Neural cell (in vitro differentiated cells): ENCODE results near the gene ZNF121.

Experiments used
- EP300 ChIP-seq: fragments of 450-650 bp; conservative IDR thresholded peaks from 2 replicates; pipeline ENCODE4 v1.6.1; 2014; ENCODE audit warnings: antibody characterized with exemption, mild to moderate bottlenecking, moderate library complexity; ENCODE audit not compliant: poor library complexity, severe bottlenecking
- EZH2 ChIP-seq: fragments of 200-600, 300-800 bp; shearing (Covaris generic), sonication (generic); IDR thresholded peaks from 2 replicates; pipeline ENCODE4 v1.6.1; 2014; ENCODE audit warnings: antibody characterized with exemption, low read length, borderline replicate concordance, mild to moderate bottlenecking; ENCODE audit not compliant: insufficient read depth, poor library complexity, severe bottlenecking
- POLR2AphosphoS5 ChIP-seq: IDR thresholded peaks from 2 replicates; pipeline ENCODE4 v1.6.1; 2012
- TF ChIP-seq, protein P1 (sequence below): IDR thresholded peaks from 2 replicates; pipeline ENCODE4 v1.6.1; 2012; ENCODE audit warnings: borderline replicate concordance

DNA sequence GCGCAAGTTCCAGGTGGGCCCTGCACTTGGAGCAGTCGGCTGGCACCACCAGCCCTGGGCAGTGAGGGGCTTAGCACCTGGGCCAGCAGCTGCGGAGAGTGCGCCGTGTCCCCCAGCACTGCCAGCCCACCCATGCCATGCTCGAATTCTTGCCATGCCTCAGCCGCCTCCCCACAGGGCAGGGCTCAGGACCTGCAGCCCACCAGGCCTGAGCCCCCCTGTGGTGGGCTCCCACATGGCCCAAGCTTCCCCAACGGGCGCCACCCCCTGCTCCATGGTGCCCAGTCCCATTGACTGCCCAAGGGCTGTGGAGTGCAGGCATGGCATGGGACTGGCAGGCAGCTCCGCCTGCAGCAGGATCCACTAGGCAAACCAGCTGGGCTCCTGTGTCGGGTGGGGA is 36.4 kb downstream of the ZNF121 start:
- no peak for TF ChIP-seq EP300
- TF ChIP-seq POLR2AphosphoS5, result no peak
- TF ChIP-seq, protein P1, sequence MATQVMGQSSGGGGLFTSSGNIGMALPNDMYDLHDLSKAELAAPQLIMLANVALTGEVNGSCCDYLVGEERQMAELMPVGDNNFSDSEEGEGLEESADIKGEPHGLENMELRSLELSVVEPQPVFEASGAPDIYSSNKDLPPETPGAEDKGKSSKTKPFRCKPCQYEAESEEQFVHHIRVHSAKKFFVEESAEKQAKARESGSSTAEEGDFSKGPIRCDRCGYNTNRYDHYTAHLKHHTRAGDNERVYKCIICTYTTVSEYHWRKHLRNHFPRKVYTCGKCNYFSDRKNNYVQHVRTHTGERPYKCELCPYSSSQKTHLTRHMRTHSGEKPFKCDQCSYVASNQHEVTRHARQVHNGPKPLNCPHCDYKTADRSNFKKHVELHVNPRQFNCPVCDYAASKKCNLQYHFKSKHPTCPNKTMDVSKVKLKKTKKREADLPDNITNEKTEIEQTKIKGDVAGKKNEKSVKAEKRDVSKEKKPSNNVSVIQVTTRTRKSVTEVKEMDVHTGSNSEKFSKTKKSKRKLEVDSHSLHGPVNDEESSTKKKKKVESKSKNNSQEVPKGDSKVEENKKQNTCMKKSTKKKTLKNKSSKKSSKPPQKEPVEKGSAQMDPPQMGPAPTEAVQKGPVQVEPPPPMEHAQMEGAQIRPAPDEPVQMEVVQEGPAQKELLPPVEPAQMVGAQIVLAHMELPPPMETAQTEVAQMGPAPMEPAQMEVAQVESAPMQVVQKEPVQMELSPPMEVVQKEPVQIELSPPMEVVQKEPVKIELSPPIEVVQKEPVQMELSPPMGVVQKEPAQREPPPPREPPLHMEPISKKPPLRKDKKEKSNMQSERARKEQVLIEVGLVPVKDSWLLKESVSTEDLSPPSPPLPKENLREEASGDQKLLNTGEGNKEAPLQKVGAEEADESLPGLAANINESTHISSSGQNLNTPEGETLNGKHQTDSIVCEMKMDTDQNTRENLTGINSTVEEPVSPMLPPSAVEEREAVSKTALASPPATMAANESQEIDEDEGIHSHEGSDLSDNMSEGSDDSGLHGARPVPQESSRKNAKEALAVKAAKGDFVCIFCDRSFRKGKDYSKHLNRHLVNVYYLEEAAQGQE, result no peak
- no peak for TF ChIP-seq EZH2
